22Rv1 (cell line): ENCODE data around the gene CNTN5.

Experiments used
- ZFX ChIP-seq: fragments of 450-650 bp; IDR thresholded peaks from 2 replicates; pipeline ENCODE4 v1.6.1; 2017; ENCODE audit warnings: antibody characterized with exemption, borderline replicate concordance
- TF ChIP-seq, protein P1 (sequence below): fragments of 450-650 bp; IDR thresholded peaks from 2 replicates; pipeline ENCODE4 v1.5.1; 2017; ENCODE audit warnings: mild to moderate bottlenecking

DNA sequence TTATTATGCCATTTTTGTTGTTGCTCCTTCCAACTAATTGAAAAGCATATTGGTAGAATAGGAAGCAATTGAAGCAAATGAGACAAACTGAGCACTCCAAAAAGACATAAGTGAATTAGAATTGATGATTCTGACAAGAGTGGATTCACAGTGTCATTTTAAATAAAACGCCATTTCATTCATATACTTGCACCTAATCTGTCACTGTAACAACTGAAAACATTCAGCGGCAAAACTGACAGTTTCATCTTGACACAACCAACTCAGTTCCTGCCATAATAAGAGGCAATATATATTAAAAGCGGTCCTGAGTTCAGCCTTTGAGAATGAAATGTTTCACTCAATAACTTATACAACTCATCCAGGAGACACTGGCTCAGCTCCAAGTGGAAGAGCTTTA lies 306.8 kb downstream of the CNTN5 start:
- TF ChIP-seq, protein P1, sequence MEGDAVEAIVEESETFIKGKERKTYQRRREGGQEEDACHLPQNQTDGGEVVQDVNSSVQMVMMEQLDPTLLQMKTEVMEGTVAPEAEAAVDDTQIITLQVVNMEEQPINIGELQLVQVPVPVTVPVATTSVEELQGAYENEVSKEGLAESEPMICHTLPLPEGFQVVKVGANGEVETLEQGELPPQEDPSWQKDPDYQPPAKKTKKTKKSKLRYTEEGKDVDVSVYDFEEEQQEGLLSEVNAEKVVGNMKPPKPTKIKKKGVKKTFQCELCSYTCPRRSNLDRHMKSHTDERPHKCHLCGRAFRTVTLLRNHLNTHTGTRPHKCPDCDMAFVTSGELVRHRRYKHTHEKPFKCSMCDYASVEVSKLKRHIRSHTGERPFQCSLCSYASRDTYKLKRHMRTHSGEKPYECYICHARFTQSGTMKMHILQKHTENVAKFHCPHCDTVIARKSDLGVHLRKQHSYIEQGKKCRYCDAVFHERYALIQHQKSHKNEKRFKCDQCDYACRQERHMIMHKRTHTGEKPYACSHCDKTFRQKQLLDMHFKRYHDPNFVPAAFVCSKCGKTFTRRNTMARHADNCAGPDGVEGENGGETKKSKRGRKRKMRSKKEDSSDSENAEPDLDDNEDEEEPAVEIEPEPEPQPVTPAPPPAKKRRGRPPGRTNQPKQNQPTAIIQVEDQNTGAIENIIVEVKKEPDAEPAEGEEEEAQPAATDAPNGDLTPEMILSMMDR, result no peak
- no peak for TF ChIP-seq ZFX
